HL-60 (cell line): ENCODE data around the gene MMP26.

Experiments used
- DNase-seq, 2 experiments: peaks; one replicate each; pipeline ENCODE4 v3.0.0-alpha.2; 2010 to 2020; ENCODE audit warnings: low read depth in 1 of 2, low spot score in 1 of 2
- H3K27ac ChIP-seq: fragments of 250-450 bp; sonication (Bioruptor Pico); replicated peaks from 2 replicates; pipeline ENCODE4 v1.5.1; 2020; ENCODE audit warnings: mild to moderate bottlenecking, moderate library complexity
- H3K27me3 ChIP-seq: fragments of 250-450 bp; sonication (Bioruptor Pico); 2 replicates; pipeline ENCODE4 v1.5.1; 2021; ENCODE audit warnings: mild to moderate bottlenecking, moderate library complexity; ENCODE audit not compliant: insufficient read depth, poor library complexity, severe bottlenecking
- H3K4me3 ChIP-seq: replicated peaks from 2 replicates; pipeline ENCODE4 v1.5.1; 2011; ENCODE audit warnings: mild to moderate bottlenecking, control low read depth, low read length; ENCODE audit not compliant: insufficient read depth
- CTCF ChIP-seq: IDR thresholded peaks from one replicate; pipeline ENCODE4 v1.5.1; 2011; ENCODE audit warnings: low read length, control low read depth, inconsistent platforms; ENCODE audit not compliant: insufficient read depth
- GABPA ChIP-seq: IDR thresholded peaks from 2 replicates; pipeline ENCODE4 v1.6.1; 2012; ENCODE audit warnings: low read depth
- POLR2AphosphoS5 ChIP-seq: IDR thresholded peaks from 2 replicates; pipeline ENCODE4 v1.6.1; 2012; ENCODE audit warnings: low read depth
- REST ChIP-seq: IDR thresholded peaks from 2 replicates; pipeline ENCODE4 v1.6.1; 2012; ENCODE audit warnings: low read depth; ENCODE audit not compliant: insufficient replicate concordance
- SPI1 ChIP-seq: IDR thresholded peaks from 2 replicates; pipeline ENCODE4 v1.6.1; 2012; ENCODE audit warnings: low read depth, mild to moderate bottlenecking, borderline replicate concordance

Gene MMP26

GRCh38 chr11:4684631-4685285 lies 19.8 kb upstream of the MMP26 start:
- Histone ChIP-seq H3K27me3 (peaks cover 4% of the 10 kb centered on the region), H3K4me3 (no peak overlapping the region), H3K27ac (no peak overlapping the region)
- no peak for DNase-seq
- no peak for TF ChIP-seq CTCF
- TF ChIP-seq SPI1, result no peak
- no peak for TF ChIP-seq GABPA
- no peak for TF ChIP-seq POLR2AphosphoS5
- TF ChIP-seq REST, result no peak

GRCh38 chr11:4695442-4695841 lies 9.1 kb upstream of the MMP26 start:
- DNase-seq, result no peak
- TF ChIP-seq SPI1, result no peak
- Histone ChIP-seq H3K27ac (no peak overlapping the region), H3K4me3 (no peak overlapping the region), H3K27me3 (peaks cover 13% of the 10 kb centered on the region)

GRCh38 chr11:4697585-4697984 lies 7.0 kb upstream of the MMP26 start, which contains the start of gene OR51E2:
OR51E2 (minus strand) TSS chr11:4697853; CDS start chr11:4682711, 15,142 bp downstream.
- Histone ChIP-seq H3K27me3 (peaks cover 13% of the 10 kb centered on the region), H3K27ac (no peak within 1 kb of the TSS), H3K4me3 (no peak within 1 kb of the TSS)
- TF ChIP-seq SPI1, result no peak
- TF ChIP-seq GABPA, result no peak
- TF ChIP-seq CTCF, result no peak
- TF ChIP-seq REST, result no peak
- TF ChIP-seq POLR2AphosphoS5, result no peak
- DNase-seq, result no peak

- H3K27me3 ChIP-seq, result peaks cover 10% of the 10 kb centered on the region
- TF ChIP-seq SPI1 (no peak), GABPA (no peak), CTCF (no peak), REST (no peak), POLR2AphosphoS5 (no peak)
- DNase-seq, result no peak
- H3K4me3 ChIP-seq, result no peak overlapping the region
- no peak overlapping the region for H3K27ac ChIP-seq
These were observed 4.7 kb upstream of the MMP26 start for GRCh38 chr11:4699697-4700435.
